Osteocyte (in vitro differentiated cells): ENCODE results near the gene SKA1. TPM values are rescaled to one million over a fixed set of nuclear protein-coding genes. Genes with fewer than 3 reads are reported as not detected.
"Not testable (repeated sequence)": the region's sequence is repeated elsewhere in the genome, so short reads cannot be mapped to it uniquely, and the experiment has no call there.

ENCODE experiments used
- DNase-seq: peaks from one replicate; pipeline ENCODE4 v3.0.0; 2021; ENCODE audit warnings: mixed read lengths; ENCODE audit not compliant: unreplicated experiment; ENCODE audit errors: extremely low spot score
- H3K27ac Mint-ChIP-seq: one replicate; pipeline ENCODE4 v1.8.0; 2021; ENCODE audit warnings: mild to moderate bottlenecking, mixed read lengths; ENCODE audit not compliant: unreplicated experiment
- H3K27me3 Mint-ChIP-seq: one replicate; pipeline ENCODE4 v1.8.0; 2021; ENCODE audit warnings: mixed read lengths; ENCODE audit not compliant: unreplicated experiment
- H3K36me3 Mint-ChIP-seq: one replicate; pipeline ENCODE4 v1.8.0; 2021; ENCODE audit warnings: mixed read lengths; ENCODE audit not compliant: unreplicated experiment
- H3K4me1 Mint-ChIP-seq: one replicate; pipeline ENCODE4 v1.8.0; 2021; ENCODE audit warnings: mixed read lengths; ENCODE audit not compliant: unreplicated experiment
- H3K4me3 Mint-ChIP-seq: one replicate; pipeline ENCODE4 v1.8.0; 2021; ENCODE audit warnings: mild to moderate bottlenecking, moderate library complexity, mixed read lengths; ENCODE audit not compliant: unreplicated experiment
- H3K9me3 Mint-ChIP-seq: one replicate; pipeline ENCODE4 v1.8.0; 2021; ENCODE audit warnings: mixed read lengths; ENCODE audit not compliant: unreplicated experiment
- CTCF ChIP-seq: fragments of 200-600 bp; sonication (generic); IDR thresholded peaks from 2 replicates; pipeline ENCODE4 v1.5.0; 2021; ENCODE audit warnings: antibody characterized with exemption, mild to moderate bottlenecking, moderate library complexity
- total RNA-seq: library from RNA; stranded (reverse); gene quantifications from 2 replicates; pipeline ENCODE4 v1.2.1, GENCODE V29; 2021

The SKA1 gene
- total RNA-seq, 1 donor from 2014 or later = 3.5 TPM

- no peak for DNase-seq
Measured at GRCh38 chr18:50398947-50399346, 24.1 kb downstream of the SKA1 start.

DNA sequence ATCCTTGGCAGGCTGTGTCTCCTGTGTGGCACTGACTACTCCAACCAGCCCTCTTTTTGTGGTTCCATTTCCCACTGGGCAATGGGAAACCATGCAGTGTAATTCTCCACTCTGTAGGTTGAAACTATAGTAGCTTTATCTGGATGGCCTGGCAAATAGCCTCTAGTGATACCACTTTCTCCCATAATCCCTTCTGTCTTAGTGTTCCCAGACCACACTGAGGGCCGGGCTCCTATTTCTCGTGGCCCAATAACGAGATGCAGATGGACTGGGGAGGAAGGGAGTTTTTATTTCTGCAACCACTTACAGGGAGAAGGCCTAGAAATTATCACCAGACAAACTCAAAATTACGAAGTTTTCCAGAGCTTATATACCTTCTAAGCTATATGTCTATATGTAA is 24.7 kb downstream of the SKA1 start:
- no peak overlapping the region for H3K4me3 Mint-ChIP-seq
- no peak overlapping the region for H3K27ac Mint-ChIP-seq
- peaks cover 8% of the 10 kb centered on the region for H3K27me3 Mint-ChIP-seq
- H3K36me3 Mint-ChIP-seq = no peaks in the 10 kb centered on the region
- H3K9me3 Mint-ChIP-seq = no peaks in the 10 kb centered on the region
- no peak for DNase-seq
- TF ChIP-seq CTCF = no peak
- peaks cover 4% of the 10 kb centered on the region for H3K4me1 Mint-ChIP-seq

More at GRCh38 chr18:50398947-50399346, 24.1 kb downstream of the SKA1 start:
- Mint-ChIP-seq H3K4me3 (no peak overlapping the region), H3K9me3 (no peaks in the 10 kb centered on the region), H3K4me1 (peaks cover 4% of the 10 kb centered on the region), H3K36me3 (no peaks in the 10 kb centered on the region), H3K27me3 (peaks cover 4% of the 10 kb centered on the region), H3K27ac (no peak overlapping the region)
- no peak for TF ChIP-seq CTCF

GRCh38 chr18:50400438-50400837 is 25.6 kb downstream of the SKA1 start:
- H3K36me3 Mint-ChIP-seq, H3K4me3 Mint-ChIP-seq, DNase-seq, H3K27ac Mint-ChIP-seq, H3K9me3 Mint-ChIP-seq, H3K4me1 Mint-ChIP-seq: not testable (repeated sequence)
- peaks cover 17% of the 10 kb centered on the region for H3K27me3 Mint-ChIP-seq

DNA sequence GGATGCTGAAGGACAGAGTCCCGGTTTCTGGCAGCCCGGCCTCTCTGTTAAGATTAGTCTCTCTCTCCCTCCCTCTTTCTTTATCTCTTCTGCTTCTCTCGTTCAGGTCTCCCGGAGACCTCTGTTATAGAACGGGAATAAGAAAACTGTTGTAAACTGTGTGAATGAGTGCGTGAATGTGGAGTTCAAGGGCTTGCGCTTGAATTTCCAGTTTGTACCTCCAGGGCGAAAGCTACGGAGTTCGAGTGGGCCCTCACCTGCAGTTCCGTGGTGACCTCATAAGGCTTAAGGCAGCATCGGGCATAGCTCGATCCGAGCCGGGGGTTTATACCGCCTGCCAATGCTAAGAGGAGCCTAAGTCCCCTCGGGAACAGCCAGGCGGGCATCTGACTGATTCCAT is 26.4 kb downstream of the SKA1 start:
- peaks cover 2% of the 10 kb centered on the region for H3K4me1 Mint-ChIP-seq
- no peak overlapping the region for H3K4me3 Mint-ChIP-seq
- H3K27me3 Mint-ChIP-seq = peaks cover 23% of the 10 kb centered on the region
- H3K27ac Mint-ChIP-seq = no peak overlapping the region
- TF ChIP-seq CTCF = no peak
- H3K36me3 Mint-ChIP-seq = no peaks in the 10 kb centered on the region
- no peaks in the 10 kb centered on the region for H3K9me3 Mint-ChIP-seq
- DNase-seq = no peak

DNA sequence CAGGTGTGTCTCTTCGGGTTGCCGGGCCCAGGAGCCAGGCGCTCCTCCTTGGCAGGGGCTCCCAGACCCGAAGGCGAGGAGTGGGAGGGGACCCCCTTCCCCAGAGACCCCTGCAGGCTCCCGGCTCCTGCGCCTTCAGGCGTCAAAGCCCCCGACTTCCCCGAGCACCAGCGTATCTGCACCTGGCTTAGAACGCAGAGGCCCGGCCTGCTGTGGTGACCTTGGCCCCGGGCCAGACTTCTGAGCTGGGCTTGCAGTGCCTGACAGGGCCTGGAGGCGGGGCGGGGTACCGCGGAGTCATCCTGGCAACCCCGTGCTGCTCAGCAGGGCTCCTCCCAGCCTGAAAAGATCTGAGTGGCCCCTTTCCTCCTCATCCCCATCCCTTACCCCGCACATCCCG is 27.0 kb downstream of the SKA1 start:
- DNase-seq = no peak
- Mint-ChIP-seq H3K27me3 (peaks cover 23% of the 10 kb centered on the region), H3K9me3 (no peaks in the 10 kb centered on the region), H3K4me1 (peaks cover 2% of the 10 kb centered on the region), H3K4me3 (no peak overlapping the region), H3K36me3 (no peaks in the 10 kb centered on the region), H3K27ac (no peak overlapping the region)
- TF ChIP-seq CTCF = no peak

GRCh38 chr18:50404752-50405581 is 30.1 kb downstream of the SKA1 start:
- H3K36me3 Mint-ChIP-seq, H3K4me1 Mint-ChIP-seq, H3K27ac Mint-ChIP-seq, DNase-seq, H3K9me3 Mint-ChIP-seq, H3K4me3 Mint-ChIP-seq: not testable (repeated sequence)
- H3K27me3 Mint-ChIP-seq = peaks cover 36% of the 10 kb centered on the region
